A673 (cell line): Measurements from ENCODE around the gene CSTA. TPM values are rescaled to one million over a fixed set of nuclear protein-coding genes. Genes with fewer than 3 reads are reported as not detected.
"Not testable (repeated sequence)": the region's sequence is repeated elsewhere in the genome, so short reads cannot be mapped to it uniquely, and the experiment has no call there.

ENCODE experiments used
- BruUV-seq: library from RNA; stranded (reverse); fragments of 400-500 nt; replicated peaks from 2 replicates; lab custom pipeline; 2021; lab: Mats Ljungman, UMichigan
- CTCF ChIA-PET: fragments of 300-600 bp; sonication (Branson Sonifier 250); formaldehyde crosslinking; loops from one replicate; lab custom pipeline; 2022; ENCODE audit warnings: antibody characterized with exemption; lab: Charles Lee
- POLR2A ChIA-PET: fragments of 300-600 bp; sonication (Branson Sonifier 250); formaldehyde crosslinking; loops from one replicate; lab custom pipeline; 2022; ENCODE audit warnings: antibody characterized with exemption; ENCODE audit not compliant: low non-redundant PET; lab: Charles Lee
- DNase-seq: peaks from one replicate; pipeline ENCODE4 v3.0.0-alpha.2; 2015; ENCODE audit warnings: low spot score
- H3K27ac ChIP-seq: fragments of 200-600 bp; sonication (generic); 2 replicates; pipeline ENCODE4 v1.5.1; 2016; ENCODE audit warnings: mixed run types, low read depth, mild to moderate bottlenecking, mixed read lengths, antibody characterized with exemption, low read length; ENCODE audit not compliant: poor library complexity, severe bottlenecking
- H3K27me3 ChIP-seq: fragments of 200-600 bp; sonication (generic); replicated peaks from 2 replicates; pipeline ENCODE4 v1.6.1; 2017; ENCODE audit warnings: mixed run types, low read depth, mild to moderate bottlenecking, mixed read lengths, antibody characterized with exemption, low read length; ENCODE audit not compliant: insufficient read depth, poor library complexity
- H3K36me3 ChIP-seq: fragments of 200-600 bp; sonication (generic); 2 replicates; pipeline ENCODE4 v1.6.1; 2016; ENCODE audit warnings: mixed run types, mild to moderate bottlenecking, mixed read lengths, antibody characterized with exemption, low read length; ENCODE audit not compliant: insufficient read depth, poor library complexity, severe bottlenecking
- H3K4me1 ChIP-seq: fragments of 200-600 bp; sonication (generic); 2 replicates; pipeline ENCODE4 v1.6.1; 2017; ENCODE audit warnings: mixed run types, mild to moderate bottlenecking, mixed read lengths, antibody characterized with exemption, low read length; ENCODE audit not compliant: insufficient read depth, poor library complexity, severe bottlenecking
- H3K4me3 ChIP-seq: fragments of 200-600 bp; sonication (generic); 2 replicates; pipeline ENCODE4 v1.5.1; 2016; ENCODE audit warnings: low read depth, mixed run types, mild to moderate bottlenecking, mixed read lengths, low read length; ENCODE audit not compliant: poor library complexity, severe bottlenecking
- H3K9me3 ChIP-seq: fragments of 200-600 bp; sonication (generic); 2 replicates; pipeline ENCODE4 v1.6.1; 2016; ENCODE audit warnings: mixed run types, low read depth, mild to moderate bottlenecking, mixed read lengths, antibody characterized with exemption, low read length; ENCODE audit not compliant: poor library complexity, severe bottlenecking
- CTCF ChIP-seq: fragments of 300-800, 200-600 bp; sonication (generic); conservative IDR thresholded peaks from 2 replicates; pipeline ENCODE4 v1.5.1; 2017; ENCODE audit warnings: low read depth, mild to moderate bottlenecking, antibody characterized with exemption, low read length, moderate library complexity, mixed read lengths
- EZH2 ChIP-seq: fragments of 200-600 bp; sonication (generic); IDR thresholded peaks from 2 replicates; pipeline ENCODE4 v1.6.1; 2017; ENCODE audit warnings: borderline replicate concordance, low read depth, mild to moderate bottlenecking, mixed read lengths, antibody characterized with exemption, low read length; ENCODE audit not compliant: poor library complexity, severe bottlenecking
- intact Hi-C: fragments of 100-400 bp; cut with micrococcal nuclease; formaldehyde crosslinking; loops from one replicate; pipeline ENCODE4 v1.10.0; 2022; ENCODE audit not compliant: unreplicated experiment
- total RNA-seq: library from RNA; stranded (reverse); gene quantifications from 2 replicates; pipeline ENCODE4 v1.2.3, GENCODE V29; 2021

The CSTA gene
- total RNA-seq, 1 experiment from 2014 or later, result 6.5 TPM

- POLR2A ChIA-PET, result interaction anchor here (0.6 kb wide), 1 partner anchor 23 kb away, joined by 3 read pairs; no protein-coding TSS in a partner anchor
- intact Hi-C loops, result no loop called here
- DNase-seq, result no peak
- Histone ChIP-seq H3K36me3 (peaks cover 15% of the 10 kb centered on the region), H3K9me3 (no peaks in the 10 kb centered on the region), H3K27me3 (no peaks in the 10 kb centered on the region), H3K27ac (no peak overlapping the region), H3K4me1 (peaks cover 20% of the 10 kb centered on the region), H3K4me3 (no peak overlapping the region)
- TF ChIP-seq EZH2 (no peak), CTCF (no peak)
- BruUV-seq, result no TSS peak
- CTCF ChIA-PET, result no interaction called here
These were observed 37.0 kb downstream of the CSTA start for GRCh38 chr3:122362026-122362425.

GRCh38 chr3:122364490-122364889 is 39.4 kb downstream of the CSTA start:
- H3K27me3 ChIP-seq, result no peaks in the 10 kb centered on the region
- H3K4me1 ChIP-seq, result no peaks in the 10 kb centered on the region
- CTCF ChIA-PET, result interaction anchor here (0.7 kb wide), 1 partner anchor 28 kb away, joined by 3 read pairs; no protein-coding TSS in a partner anchor
- no peak for TF ChIP-seq EZH2
- TF ChIP-seq CTCF, result no peak
- H3K36me3 ChIP-seq, result peaks cover 25% of the 10 kb centered on the region
- POLR2A ChIA-PET, result no interaction called here
- no peaks in the 10 kb centered on the region for H3K9me3 ChIP-seq
- intact Hi-C loops, result no loop called here
- H3K27ac ChIP-seq, result no peak overlapping the region
- no peak for DNase-seq
- H3K4me3 ChIP-seq, result no peak overlapping the region
- BruUV-seq, result no TSS peak

GRCh38 chr3:122365073-122365472 is 40.0 kb downstream of the CSTA start:
- CTCF ChIA-PET, result no interaction called here
- intact Hi-C loops, result no loop called here
- no peak for DNase-seq
- POLR2A ChIA-PET, result no interaction called here
- TF ChIP-seq CTCF, result no peak
- no peaks in the 10 kb centered on the region for H3K27me3 ChIP-seq
- no peak overlapping the region for H3K27ac ChIP-seq
- H3K9me3 ChIP-seq, result no peaks in the 10 kb centered on the region
- H3K4me1 ChIP-seq, result no peaks in the 10 kb centered on the region
- no peak overlapping the region for H3K4me3 ChIP-seq
- H3K36me3 ChIP-seq, result peaks cover 29% of the 10 kb centered on the region
- BruUV-seq, result no TSS peak

GRCh38 chr3:122365582-122366378 is 40.7 kb downstream of the CSTA start:
- POLR2A ChIA-PET, H3K9me3 ChIP-seq, H3K4me1 ChIP-seq, CTCF ChIA-PET, H3K27ac ChIP-seq, DNase-seq, H3K27me3 ChIP-seq, H3K4me3 ChIP-seq, BruUV-seq, intact Hi-C loops: not testable (repeated sequence)
- H3K36me3 ChIP-seq, result peaks cover 36% of the 10 kb centered on the region
